Retinal pigment epithelial cell (primary cell): ENCODE measurements around the gene SLC10A7.

Source experiments
- DNase-seq: peaks from one replicate; pipeline ENCODE4 v3.0.0-alpha.2; 2010; ENCODE audit warnings: low read depth
- H3K4me3 ChIP-seq: 2 replicates; pipeline ENCODE4 v1.5.1; 2011; ENCODE audit warnings: mild to moderate bottlenecking, low read length, control low read depth, moderate library complexity
- TF ChIP-seq, protein P1 (sequence below): conservative IDR thresholded peaks from 2 replicates; pipeline ENCODE4 v1.5.1; 2011; ENCODE audit warnings: low read depth, low read length, control low read depth, inconsistent platforms

Gene SLC10A7

GRCh38 chr4:146482788-146483187, 39.0 kb downstream of the SLC10A7 start:
- TF ChIP-seq, protein P1, sequence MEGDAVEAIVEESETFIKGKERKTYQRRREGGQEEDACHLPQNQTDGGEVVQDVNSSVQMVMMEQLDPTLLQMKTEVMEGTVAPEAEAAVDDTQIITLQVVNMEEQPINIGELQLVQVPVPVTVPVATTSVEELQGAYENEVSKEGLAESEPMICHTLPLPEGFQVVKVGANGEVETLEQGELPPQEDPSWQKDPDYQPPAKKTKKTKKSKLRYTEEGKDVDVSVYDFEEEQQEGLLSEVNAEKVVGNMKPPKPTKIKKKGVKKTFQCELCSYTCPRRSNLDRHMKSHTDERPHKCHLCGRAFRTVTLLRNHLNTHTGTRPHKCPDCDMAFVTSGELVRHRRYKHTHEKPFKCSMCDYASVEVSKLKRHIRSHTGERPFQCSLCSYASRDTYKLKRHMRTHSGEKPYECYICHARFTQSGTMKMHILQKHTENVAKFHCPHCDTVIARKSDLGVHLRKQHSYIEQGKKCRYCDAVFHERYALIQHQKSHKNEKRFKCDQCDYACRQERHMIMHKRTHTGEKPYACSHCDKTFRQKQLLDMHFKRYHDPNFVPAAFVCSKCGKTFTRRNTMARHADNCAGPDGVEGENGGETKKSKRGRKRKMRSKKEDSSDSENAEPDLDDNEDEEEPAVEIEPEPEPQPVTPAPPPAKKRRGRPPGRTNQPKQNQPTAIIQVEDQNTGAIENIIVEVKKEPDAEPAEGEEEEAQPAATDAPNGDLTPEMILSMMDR = no peak
- no peak for DNase-seq
- no peak overlapping the region for H3K4me3 ChIP-seq

DNA sequence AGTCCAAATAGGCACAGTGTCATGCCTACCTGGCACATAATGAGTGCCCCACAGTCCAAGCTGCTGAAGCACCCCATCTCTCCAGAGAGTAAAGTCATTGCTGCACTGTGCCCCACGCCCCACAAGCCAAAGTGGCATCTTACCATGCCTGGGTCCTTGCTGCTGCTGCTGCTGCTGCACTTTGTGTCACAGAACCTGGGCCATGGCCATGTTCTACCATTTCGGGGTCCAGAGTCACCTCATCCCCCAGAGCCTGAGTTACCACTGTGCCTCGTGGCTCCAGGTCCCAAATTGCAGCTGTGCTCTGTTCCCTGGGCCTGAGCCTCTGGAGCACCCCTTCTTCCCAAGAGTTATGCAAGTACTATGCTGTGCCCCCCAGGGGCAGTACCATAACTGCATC, 40.5 kb downstream of the SLC10A7 start:
- TF ChIP-seq, protein P1 = no peak
- no peak for DNase-seq

GRCh38 chr4:146478009-146478408, 43.7 kb downstream of the SLC10A7 start:
- TF ChIP-seq, protein P1 = no peak
- DNase-seq = no peak
- no peak overlapping the region for H3K4me3 ChIP-seq

More for the DNA sequence above, 40.5 kb downstream of the SLC10A7 start:
- H3K4me3 ChIP-seq = no peak overlapping the region

- DNase-seq = peak; percentile 57
- no peak overlapping the region for H3K4me3 ChIP-seq
- TF ChIP-seq, protein P1 = no peak
These were observed 44.7 kb downstream of the SLC10A7 start for GRCh38 chr4:146477054-146477453.

GRCh38 chr4:146472404-146472803, 49.3 kb downstream of the SLC10A7 start:
- TF ChIP-seq, protein P1 = no peak
- DNase-seq = no peak
- H3K4me3 ChIP-seq = no peak overlapping the region

GRCh38 chr4:146470604-146471003, 51.1 kb downstream of the SLC10A7 start:
- no peak for DNase-seq
- H3K4me3 ChIP-seq = no peak overlapping the region

GRCh38 chr4:146469022-146469421, 52.7 kb downstream of the SLC10A7 start:
- DNase-seq = no peak
- TF ChIP-seq, protein P1 = no peak
- H3K4me3 ChIP-seq = no peak overlapping the region

More at GRCh38 chr4:146470604-146471003, 51.1 kb downstream of the SLC10A7 start:
- TF ChIP-seq, protein P1 = no peak
